K562 (cell line): ENCODE measurements around the gene SCN1B.

Experiments
- E2F8 ChIP-seq: fragments of 450-650 bp; IDR thresholded peaks from 2 replicates; pipeline ENCODE4 v1.7.1; 2018; ENCODE audit warnings: mild to moderate bottlenecking, low read depth; ENCODE audit not compliant: partially characterized antibody
- GABPA ChIP-seq: fragments of 200-800 bp; sonication (Bioruptor generic); conservative IDR thresholded peaks from 2 replicates; pipeline ENCODE4 v1.6.1; 2016; ENCODE audit warnings: low read depth, missing genetic modification characterization, missing compliant biosample characterization
- NR0B1 ChIP-seq: fragments of 450-650 bp; IDR thresholded peaks from one replicate; pipeline ENCODE4 v1.6.1; 2018; ENCODE audit warnings: mild to moderate bottlenecking, moderate library complexity; ENCODE audit not compliant: partially characterized antibody
- RB1 ChIP-seq: fragments of 450-650 bp; IDR thresholded peaks from 2 replicates; pipeline ENCODE4 v1.6.1; 2017; ENCODE audit warnings: low read depth, mild to moderate bottlenecking
- TBL1XR1 ChIP-seq, 2 experiments: IDR thresholded peaks; 2 replicates each; pipeline ENCODE4 v1.6.1; 2012; ENCODE audit warnings: improper control_type of control experiment in 2 of 2, low read length in 2 of 2, mild to moderate bottlenecking in 1 of 2
- ZNF778 ChIP-seq: fragments of 450-650 bp; formaldehyde crosslinking; IDR thresholded peaks from 2 replicates; pipeline ENCODE4 v1.4.0; 2020; ENCODE audit warnings: mild to moderate bottlenecking, moderate library complexity

GRCh38 chr19:34989298-34989697, 41.0 kb upstream of the SCN1B start:
- no peak for TF ChIP-seq E2F8
- TF ChIP-seq RB1 = no peak
- no peak for TF ChIP-seq ZNF778
- TF ChIP-seq GABPA (tag) = no peak
- no peak for TF ChIP-seq TBL1XR1 (IDR thresholded peaks at IDR 0.05; ENCODE audit: low read length in 2 of 2)
- no peak for TF ChIP-seq NR0B1
